ENCODE data around the gene TFF1.
A peak's percentile ranks its signal among the peaks of the same experiment; 100 is the strongest.

The TFF1 gene

DNA sequence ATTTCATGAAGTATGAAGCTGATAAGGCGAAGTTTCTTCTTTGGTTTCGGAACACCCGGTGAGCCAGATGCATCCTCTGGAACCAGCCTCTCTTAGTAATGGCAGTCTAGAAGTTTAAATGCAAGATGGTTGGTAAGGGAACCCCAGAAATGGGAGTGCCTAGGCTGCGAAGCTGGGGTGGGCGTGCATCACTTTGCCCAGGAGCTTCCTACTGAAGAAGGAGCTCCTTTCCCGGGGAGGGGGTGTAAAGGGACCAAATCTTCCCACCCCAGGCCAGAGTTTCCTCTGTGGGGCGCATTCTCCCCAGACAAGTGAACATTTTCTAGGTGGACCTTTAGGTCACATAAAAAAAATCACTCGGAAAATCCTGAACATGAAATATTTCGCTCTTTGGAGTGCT lies 19.9 kb downstream of the TFF1 start:
- DNase-seq (ENCODE audit: low read depth in 2 of 2, low spot score in 1 of 2): no peak

GRCh38 chr21:42344631-42345030 lies 21.7 kb downstream of the TFF1 start:
- DNase-seq (ENCODE audit: low read depth in 2 of 2, low spot score in 1 of 2): no peak

DNA sequence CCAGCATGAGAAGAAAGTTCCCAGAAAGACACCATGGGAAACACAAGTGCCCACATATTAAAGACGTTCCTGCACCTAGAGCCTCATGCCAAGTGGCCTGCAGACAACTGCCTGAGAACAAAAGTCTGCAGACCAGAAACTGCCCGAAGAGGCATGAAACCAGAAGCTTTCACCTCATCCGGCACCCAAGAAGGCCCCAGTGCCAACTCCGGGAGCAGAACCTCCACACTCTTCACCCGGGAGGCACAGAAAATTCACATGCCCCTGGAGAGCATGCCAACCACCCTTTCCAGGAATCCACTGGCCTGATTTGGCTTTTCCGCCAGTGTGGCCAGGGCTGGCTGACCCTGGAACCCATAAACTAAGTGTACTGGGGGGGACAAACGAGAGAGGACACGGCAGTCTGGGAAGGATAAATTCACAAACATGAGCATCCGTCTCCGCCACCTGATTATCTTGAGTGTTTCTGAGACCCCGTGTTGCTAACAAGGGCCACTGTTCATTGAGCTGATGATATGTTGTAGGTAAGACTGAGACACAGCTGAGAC lies 22.3 kb downstream of the TFF1 start:
- DNase-seq (ENCODE audit: low read depth in 2 of 2, low spot score in 1 of 2): no peak

- no peak for DNase-seq (ENCODE audit: low read depth in 2 of 2, low spot score in 1 of 2)
Measured at GRCh38 chr21:42343556-42343955, 22.8 kb downstream of the TFF1 start.

DNA sequence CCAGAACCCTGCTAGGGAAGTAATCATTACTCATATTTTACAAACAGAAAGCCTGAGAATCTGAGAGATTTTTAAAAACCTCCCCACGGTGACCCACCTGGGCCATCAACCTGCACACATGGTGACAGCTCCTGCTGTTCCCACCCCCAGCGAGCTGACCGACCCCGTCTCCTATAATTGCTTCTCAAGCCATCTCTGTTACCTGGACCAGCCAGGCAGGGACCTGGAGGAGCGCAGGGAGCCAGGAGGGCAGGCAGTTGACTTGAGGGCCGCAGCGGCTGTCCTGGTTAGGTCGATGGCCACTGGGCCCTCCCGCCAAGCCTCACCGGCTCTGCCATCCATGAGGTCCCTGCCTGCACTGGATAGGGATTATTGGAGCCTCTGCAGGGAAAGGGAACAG lies 23.2 kb downstream of the TFF1 start:
- DNase-seq (ENCODE audit: low read depth in 2 of 2, low spot score in 1 of 2): no peak

DNA sequence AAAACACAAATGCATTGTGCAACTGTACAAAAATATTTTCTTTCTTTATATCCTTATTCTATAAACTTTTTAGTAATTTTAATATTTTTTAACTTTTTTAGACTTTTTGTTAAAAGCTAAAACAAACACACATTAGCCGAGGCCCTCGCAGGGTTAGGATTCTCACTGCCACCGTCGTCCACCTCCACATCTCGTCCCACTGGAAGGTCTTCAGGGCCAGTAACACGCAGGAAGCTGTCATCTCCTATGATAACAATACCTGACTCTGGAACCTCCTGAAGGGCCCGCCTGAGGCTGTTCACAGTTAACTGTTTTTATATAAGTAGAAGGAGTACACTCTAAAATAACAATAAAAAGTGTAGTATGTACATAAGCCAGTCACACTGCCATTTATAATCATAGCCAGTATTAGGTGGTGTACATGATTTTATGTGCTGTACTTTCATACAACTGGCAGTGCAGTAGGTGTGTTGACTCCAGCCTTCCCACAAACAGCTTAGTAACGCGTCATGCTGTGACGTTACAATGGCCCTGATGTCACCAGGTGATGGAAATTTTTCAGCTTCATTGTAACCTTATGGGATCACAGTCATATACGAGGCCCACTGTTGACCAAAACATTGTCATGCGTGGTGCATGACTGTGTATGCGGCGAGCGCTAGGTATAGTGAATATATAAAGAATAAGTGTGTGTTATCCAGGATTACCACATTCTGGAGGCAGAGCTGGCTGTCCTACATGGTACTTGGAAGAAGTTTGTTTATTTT lies 24.4 kb downstream of the TFF1 start:
- no peak for DNase-seq (ENCODE audit: low read depth in 2 of 2, low spot score in 1 of 2)

GRCh38 chr21:42340187-42341050 lies 25.9 kb downstream of the TFF1 start:
- no peak for DNase-seq (ENCODE audit: low read depth in 2 of 2, low spot score in 1 of 2)

GRCh38 chr21:42338729-42339715 lies 27.3 kb downstream of the TFF1 start:
- no peak for DNase-seq (ENCODE audit: low read depth in 2 of 2, low spot score in 1 of 2)

DNA sequence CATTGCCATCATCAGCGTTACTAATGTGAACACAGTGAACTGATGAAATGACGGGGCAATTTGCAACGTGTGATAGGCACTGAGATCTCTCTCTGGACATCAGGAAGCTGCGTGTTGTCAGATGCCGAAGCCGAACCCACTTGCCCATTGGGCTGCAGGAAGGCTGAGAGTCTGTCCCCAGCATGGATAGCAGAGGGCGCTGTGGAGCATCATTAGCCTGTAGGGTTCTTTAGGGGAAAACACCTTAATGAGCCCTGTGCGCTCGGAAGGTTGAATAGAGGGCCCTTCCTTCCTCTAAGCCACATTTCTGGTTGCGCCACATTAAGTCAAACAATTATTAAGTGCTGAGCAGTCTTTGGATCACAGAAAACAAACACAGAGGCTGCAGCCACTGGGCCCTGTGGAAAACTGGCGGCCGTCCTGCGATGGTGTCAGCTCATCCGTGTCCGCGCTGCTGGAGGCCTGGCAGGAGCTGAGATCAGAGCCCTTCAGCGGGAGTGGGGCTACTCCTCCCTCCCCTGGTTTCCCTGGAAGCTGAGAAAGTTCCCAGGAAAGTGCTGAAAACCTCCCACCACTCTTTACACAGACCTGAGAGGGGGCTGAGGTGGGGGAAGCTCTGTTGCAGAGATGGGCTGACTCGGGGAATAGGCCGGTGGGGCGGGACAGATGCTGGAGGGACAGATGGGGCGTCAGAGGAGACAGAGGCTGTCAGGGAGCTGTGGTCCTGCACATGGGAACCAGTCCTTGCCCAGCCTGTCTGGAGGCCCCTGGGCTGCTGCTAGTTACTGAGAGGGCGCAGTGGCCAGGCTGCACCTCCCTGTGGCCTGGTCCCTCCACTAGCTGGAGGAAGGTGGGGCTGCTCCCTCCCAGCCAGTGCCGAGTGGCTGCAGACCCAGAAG lies 28.3 kb downstream of the TFF1 start:
- DNase-seq (ENCODE audit: low read depth in 2 of 2, low spot score in 1 of 2): peak; percentile 58 to 80

DNA sequence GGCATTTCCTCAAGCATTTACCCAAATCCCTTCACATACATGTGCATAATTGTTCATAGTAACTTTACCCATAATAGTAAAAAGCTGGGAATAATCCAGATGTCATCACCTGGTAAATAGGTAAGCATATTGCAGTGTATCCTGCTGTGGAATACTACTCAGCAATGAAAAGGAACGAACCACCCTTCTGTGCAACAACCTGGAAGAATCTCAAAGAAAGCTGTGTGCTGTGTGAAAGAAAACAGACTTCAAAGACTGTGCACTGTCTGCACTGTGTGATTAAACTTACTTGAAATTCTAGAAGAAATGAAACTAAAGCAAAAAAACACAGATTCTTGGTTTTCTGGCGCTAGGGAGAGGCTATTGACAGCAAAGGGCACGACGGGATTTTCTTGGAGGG lies 29.1 kb downstream of the TFF1 start:
- DNase-seq (ENCODE audit: low read depth in 2 of 2, low spot score in 1 of 2): no peak

- no peak for DNase-seq (ENCODE audit: low read depth in 2 of 2, low spot score in 1 of 2)
Measured at GRCh38 chr21:42336054-42336453, 30.3 kb downstream of the TFF1 start.

DNA sequence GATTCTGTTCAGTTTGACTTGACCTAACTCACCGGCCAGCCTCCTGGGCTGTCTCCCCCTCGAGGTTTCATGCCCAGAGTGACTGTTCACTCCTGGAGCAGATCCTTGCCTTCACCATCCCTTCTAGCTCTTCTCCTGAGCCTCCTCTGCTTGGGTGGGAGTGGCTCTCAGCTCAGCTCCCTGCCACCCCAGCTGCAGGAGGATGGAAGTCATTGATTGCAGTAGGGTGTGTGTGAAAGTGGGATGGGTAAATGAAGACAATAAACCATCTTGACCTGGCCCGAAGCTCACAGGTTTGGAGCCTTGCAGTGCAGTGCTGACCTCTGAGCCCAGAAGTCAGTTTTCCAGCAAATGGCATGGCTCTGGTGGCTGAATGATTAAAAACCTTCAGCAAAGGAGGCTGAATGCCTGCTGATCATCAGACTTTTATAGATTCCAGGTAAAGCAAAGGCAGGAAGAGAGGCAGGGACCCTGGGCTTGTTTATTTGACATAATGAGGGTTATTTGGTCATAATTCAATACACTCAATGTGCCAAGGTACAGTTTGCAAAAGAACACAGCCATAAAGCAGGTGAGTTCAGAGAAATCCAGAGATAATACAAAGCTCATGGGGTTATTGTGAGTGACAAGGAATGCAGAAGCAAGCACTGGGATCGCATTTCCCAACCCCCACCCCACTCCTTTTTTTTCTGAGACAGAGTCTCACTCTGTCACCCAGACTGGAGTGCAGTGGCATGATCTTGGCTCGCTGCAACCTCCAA lies 33.6 kb downstream of the TFF1 start:
- no peak for DNase-seq (ENCODE audit: low read depth in 2 of 2, low spot score in 1 of 2)

GRCh38 chr21:42331660-42332059 lies 34.7 kb downstream of the TFF1 start:
- DNase-seq (ENCODE audit: low read depth in 2 of 2, low spot score in 1 of 2): no peak

- DNase-seq (ENCODE audit: low read depth in 2 of 2, low spot score in 1 of 2): no peak
Measured at GRCh38 chr21:42330380-42331371, 35.7 kb downstream of the TFF1 start.

GRCh38 chr21:42324896-42325295 lies 41.4 kb downstream of the TFF1 start:
- DNase-seq (ENCODE audit: low read depth in 2 of 2, low spot score in 1 of 2): no peak

- DNase-seq (ENCODE audit: low read depth in 2 of 2, low spot score in 1 of 2): no peak
Measured at GRCh38 chr21:42321845-42322244, 44.5 kb downstream of the TFF1 start.

GRCh38 chr21:42321231-42321630 lies 45.1 kb downstream of the TFF1 start:
- no peak for DNase-seq (ENCODE audit: low read depth in 2 of 2, low spot score in 1 of 2)

DNA sequence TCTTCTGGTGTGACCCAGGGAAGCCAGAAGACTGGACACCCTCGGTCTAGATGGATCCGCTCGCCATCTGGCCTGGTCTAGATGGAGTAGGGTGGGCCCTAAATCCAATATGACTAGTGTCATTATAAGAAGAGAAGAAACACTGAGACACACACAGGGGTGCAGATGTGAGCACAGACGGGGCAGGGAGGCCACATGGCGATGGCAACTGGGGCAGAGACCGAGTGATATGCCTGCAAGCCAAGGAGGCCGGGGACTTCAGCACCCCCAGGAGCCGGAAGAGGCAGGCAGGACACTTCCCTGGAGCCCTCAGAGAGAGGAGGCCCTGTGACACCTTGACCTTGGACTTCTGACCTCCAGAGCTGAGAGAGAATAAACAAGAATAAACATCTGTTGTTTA lies 45.5 kb downstream of the TFF1 start:
- no peak for DNase-seq (ENCODE audit: low read depth in 2 of 2, low spot score in 1 of 2)

All from stimulated activated CD8-positive, alpha-beta memory T cell treated with anti-CD3 and anti-CD28 coated beads, Interleukin-4, amount 100 ng/mL, for 4 hours (primary cell).